SK-N-MC (cell line): ENCODE data around the gene EXD3.

Experiments
- EZH2 ChIP-seq: fragments of 200-600 bp; sonication (generic); IDR thresholded peaks from one replicate; pipeline ENCODE4 v1.6.1; 2017; ENCODE audit warnings: antibody characterized with exemption
- FOXP2 ChIP-seq: optimal IDR thresholded peaks from 2 replicates; pipeline ENCODE3; 2011; ENCODE audit warnings: mild to moderate bottlenecking, moderate library complexity; ENCODE audit not compliant: insufficient read depth; ENCODE audit errors: extremely low read length, control extremely low read depth
- POLR2AphosphoS5 ChIP-seq: IDR thresholded peaks from 2 replicates; pipeline ENCODE4 v1.6.1; 2012; ENCODE audit warnings: mild to moderate bottlenecking, low read depth, low read length, borderline replicate concordance

DNA sequence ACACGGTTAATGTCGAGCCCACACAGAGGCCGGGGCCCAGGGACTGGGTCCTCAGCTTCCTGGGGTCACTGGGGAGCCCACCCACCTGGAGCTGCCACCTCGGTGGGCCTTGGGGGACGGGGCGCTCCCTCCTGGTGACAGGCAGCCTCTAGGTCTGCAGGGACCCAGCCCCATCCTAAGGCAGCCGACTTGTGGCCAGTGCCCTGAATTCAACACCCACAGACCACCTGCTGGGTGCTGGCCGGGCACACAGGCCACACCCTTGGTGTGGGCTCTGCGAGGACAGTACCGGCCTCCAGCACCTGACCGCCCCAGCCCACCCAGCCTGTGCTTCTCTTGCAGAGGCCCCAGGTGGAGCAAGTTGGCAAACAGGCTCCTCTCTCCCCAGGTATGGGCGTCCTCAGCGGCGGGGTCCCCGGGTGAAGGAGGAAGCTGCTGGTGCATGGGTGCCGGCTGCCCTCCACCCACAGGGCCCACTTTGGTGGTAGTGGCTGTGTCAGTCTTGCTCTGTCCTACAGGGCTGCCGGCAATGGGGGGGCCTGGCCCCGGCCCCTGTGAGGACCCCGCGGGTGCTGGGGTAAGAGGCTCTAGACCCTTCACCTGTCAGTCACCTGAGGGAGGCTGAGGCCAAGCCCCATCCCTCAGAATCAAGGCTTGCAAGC lies 9.9 kb upstream of the EXD3 start:
- TF ChIP-seq POLR2AphosphoS5 (no peak), EZH2 (no peak), FOXP2 (no peak)
